GM21619 (cell line): Measurements from ENCODE around the gene GP1BB.

Experiments used
- ATAC-seq: cut with Tn5 transposase; IDR thresholded peaks from one replicate; pipeline ENCODE4 v1.9.1; 2021; ENCODE audit not compliant: unreplicated experiment

The GP1BB gene

GRCh38 chr22:19739911-19740449 is 16.6 kb downstream of the GP1BB start:
- no peak for ATAC-seq

- no peak for ATAC-seq
Measured at GRCh38 chr22:19740586-19740985, 17.2 kb downstream of the GP1BB start.

- no peak for ATAC-seq
Measured at GRCh38 chr22:19741053-19741452, 17.7 kb downstream of the GP1BB start.

- no peak for ATAC-seq
Measured at GRCh38 chr22:19742160-19743066, 19.1 kb downstream of the GP1BB start.

- no peak for ATAC-seq
Measured at GRCh38 chr22:19743081-19743480, 19.7 kb downstream of the GP1BB start.

GRCh38 chr22:19743651-19744050 is 20.3 kb downstream of the GP1BB start:
- no peak for ATAC-seq

GRCh38 chr22:19744350-19745006 is 21.1 kb downstream of the GP1BB start:
- no peak for ATAC-seq

- no peak for ATAC-seq
Measured at GRCh38 chr22:19745155-19746101, 22.1 kb downstream of the GP1BB start.

- ATAC-seq: no peak
Measured at GRCh38 chr22:19746726-19747125, 23.4 kb downstream of the GP1BB start.

- no peak for ATAC-seq
Measured at GRCh38 chr22:19747551-19747950, 24.2 kb downstream of the GP1BB start.

- no peak for ATAC-seq
Measured at GRCh38 chr22:19748139-19748538, 24.8 kb downstream of the GP1BB start.

- ATAC-seq: no peak
Measured at GRCh38 chr22:19748991-19749664, 25.8 kb downstream of the GP1BB start.

- no peak for ATAC-seq
Measured at GRCh38 chr22:19749876-19750275, 26.5 kb downstream of the GP1BB start.

- no peak for ATAC-seq
Measured at GRCh38 chr22:19750507-19751490, 27.5 kb downstream of the GP1BB start.

GRCh38 chr22:19751497-19752245 is 28.3 kb downstream of the GP1BB start:
- no peak for ATAC-seq

GRCh38 chr22:19753090-19753842 is 29.9 kb downstream of the GP1BB start:
- no peak for ATAC-seq

- no peak for ATAC-seq
Measured at GRCh38 chr22:19753996-19754700, 30.8 kb downstream of the GP1BB start.
